DLD1 (cell line): ENCODE data around the gene CEP85.
"Not testable (repeated sequence)": the region's sequence is repeated elsewhere in the genome, so short reads cannot be mapped to it uniquely, and the experiment has no call there.

ENCODE experiments used
- in situ Hi-C: cut with HindIII; loops from 2 replicates; pipeline ENCODE4 v1.10.0; 2017; ENCODE audit warnings: low sequenced_read_pairs

CEP85 gene

GRCh38 chr1:26289158-26290059 is 55.4 kb downstream of the CEP85 start:
- in situ Hi-C loops, result no loop called here

DNA sequence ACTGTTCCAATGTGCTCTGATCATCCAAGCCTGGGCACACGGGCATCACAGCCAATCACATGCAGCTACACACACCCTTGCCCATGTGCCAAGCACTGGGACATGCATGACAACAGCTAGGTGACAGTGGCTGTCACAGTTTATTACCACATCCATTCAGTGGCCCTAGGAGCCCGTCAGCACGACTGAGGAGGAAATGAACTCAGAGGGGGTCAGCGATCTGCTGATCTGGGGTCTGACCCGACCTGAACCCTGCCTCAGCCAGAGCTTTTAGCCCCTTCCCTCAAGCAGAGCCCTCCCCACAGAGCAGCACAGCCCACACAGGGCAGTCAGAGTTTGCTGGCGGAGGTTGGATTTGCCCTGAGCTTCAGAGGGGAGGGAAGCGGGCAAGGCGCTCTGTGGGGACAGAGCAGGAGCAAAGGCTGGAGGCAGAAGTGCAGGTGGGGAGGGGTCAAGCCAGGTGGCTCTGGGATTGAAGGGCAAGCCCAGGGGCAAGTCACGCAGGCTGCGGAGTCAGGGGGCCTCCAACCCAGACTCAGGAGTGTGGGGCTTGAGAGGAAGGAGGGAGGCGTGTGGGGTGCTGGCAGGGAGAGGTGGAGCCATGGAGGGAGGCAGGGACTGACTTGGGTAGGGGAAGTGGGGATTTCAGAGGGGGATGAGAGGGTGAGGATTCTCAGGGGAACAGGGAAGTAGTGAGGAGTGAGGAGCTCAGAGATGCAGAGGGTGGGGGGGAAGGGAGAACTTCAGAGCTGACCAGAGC is 56.3 kb downstream of the CEP85 start:
- in situ Hi-C loops, result no loop called here

GRCh38 chr1:26290882-26291261 is 56.9 kb downstream of the CEP85 start:
- in situ Hi-C loops, result no loop called here

DNA sequence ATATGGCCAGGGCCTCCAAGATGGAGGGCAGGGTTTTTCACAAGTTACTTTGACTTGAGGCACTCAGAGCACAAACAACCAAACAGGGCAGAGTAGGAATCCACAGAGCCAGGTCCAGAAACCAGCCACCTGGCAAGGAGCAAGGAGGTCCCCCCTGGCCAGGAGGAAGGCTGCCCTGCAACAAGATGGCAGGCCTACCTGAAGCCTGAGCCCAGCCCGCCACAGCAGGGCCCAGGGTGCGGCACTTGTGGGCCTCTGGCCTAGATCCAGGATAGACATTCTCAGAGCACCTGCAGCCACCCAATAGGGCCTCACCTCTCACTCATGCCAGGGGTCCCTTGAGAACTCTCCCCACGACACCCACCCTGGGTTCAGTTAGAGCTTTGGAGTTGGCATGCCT is 57.4 kb downstream of the CEP85 start:
- in situ Hi-C loops, result no loop called here

GRCh38 chr1:26291939-26292338 is 57.9 kb downstream of the CEP85 start:
- in situ Hi-C loops, result no loop called here

GRCh38 chr1:26292735-26293134 is 58.7 kb downstream of the CEP85 start:
- in situ Hi-C loops, result not testable (repeated sequence)

DNA sequence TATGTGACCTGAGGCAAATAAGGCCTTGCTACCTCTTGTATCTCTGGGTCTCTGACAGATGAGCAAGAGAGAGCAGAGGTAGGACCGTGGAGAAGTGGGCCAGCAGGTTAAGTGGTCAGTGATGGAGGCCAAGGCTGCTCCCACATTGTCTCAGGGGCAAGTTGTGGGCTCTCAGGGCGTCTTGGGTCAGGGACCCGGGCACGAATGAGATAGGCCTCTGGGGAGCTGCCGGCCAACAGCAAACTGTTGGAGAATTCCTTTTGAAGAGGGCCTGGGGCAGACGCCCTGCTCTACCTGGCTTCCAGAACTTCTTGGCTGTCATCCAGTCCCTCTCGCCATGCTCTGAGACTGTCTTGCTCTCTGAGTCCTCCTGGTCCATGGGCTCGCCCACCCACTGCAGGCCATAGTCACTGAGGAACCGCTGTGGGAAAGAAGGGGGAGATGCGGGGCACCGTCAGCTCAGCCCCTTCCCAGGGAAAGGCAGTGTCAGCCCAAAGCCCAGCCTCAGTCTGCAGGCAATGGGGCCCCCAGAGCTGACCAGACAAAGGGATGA is 60.0 kb downstream of the CEP85 start:
- in situ Hi-C loops, result no loop called here

GRCh38 chr1:26295194-26296138 is 61.5 kb downstream of the CEP85 start:
- in situ Hi-C loops, result no loop called here

GRCh38 chr1:26296340-26297056 is 62.5 kb downstream of the CEP85 start:
- in situ Hi-C loops, result no loop called here

- in situ Hi-C loops, result no loop called here
Observed at GRCh38 chr1:26297057-26297790, 63.2 kb downstream of the CEP85 start.

DNA sequence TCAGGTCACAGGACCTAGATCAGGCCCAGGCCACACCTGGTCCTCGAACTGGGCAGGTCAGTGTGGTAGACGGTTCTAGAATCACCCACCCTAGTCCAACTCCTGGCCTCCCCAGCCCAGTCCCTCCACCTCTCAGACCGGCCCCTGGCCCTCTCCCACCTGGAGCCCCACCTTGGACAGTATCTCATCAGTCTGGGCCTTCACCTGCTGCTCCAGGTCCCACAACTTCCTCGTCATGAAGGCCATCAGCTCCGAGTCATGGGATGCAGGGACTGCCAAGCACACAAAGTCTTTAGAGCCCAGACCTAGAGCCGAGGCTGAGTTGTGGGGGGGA is 63.8 kb downstream of the CEP85 start:
- in situ Hi-C loops, result no loop called here

DNA sequence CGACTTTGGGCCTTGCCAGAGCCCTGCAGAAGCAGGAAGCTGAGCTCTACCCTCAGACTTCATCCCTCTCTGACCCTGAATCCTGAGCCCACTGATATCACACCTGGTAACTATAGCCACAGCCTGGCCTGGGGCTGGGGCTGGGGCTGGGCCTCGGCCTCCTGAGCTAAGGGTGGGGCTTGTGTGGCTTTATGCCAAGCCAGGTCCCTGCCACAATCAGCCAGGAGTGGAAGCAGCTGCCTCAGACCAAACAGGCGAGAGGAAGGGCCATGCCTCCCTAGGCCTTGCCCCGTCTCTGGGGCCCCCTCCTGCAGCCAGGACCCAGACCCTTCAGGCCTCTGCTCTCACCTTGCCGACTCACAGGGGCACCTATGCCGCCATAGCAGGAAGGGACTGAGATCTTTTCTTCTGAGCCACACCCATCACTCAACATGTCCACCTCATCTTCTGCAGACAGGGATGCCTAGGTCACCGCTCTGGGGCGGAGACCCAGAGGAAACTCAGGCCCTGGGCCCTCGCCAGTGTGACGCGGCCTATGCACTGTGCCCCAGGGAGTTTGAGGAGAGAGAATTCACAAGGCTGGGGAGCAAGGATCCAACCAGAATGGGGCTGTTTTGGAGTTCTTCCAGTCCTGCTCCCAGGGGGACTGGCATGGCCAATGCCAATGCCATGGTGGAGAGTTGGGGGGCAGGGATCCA is 66.7 kb downstream of the CEP85 start:
- in situ Hi-C loops, result no loop called here

DNA sequence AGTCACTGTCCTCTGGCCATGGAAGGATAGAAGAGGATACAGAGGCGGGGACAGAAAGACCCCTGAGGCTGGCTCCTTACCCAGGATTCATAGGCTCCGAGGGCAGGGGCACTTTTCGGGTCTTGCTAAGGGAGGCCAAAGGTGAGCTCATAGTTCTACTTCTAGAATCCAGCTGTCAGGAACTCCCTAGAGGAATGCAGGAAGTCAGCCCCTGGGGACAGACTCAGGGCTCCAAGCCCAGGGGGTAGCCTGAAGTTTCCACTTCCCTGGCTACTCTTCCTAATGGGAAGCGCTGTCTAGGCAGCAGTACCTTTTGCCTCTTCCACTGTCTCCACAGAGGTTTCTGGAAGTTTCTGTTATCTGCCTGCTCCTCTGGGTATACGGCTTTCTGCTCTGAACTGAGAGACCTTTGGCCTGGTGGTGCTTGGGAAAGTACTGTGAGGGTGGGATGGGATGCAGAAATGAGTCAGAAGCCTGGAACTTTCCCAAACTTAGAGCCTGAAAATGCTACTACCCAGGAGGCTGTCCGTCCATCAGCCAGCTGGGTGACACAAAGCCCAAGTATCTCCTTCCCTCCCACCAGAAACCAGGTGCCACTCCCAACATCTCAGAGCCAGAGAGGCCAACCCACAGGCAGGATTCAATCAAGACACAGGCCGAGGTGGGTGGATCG is 68.9 kb downstream of the CEP85 start:
- in situ Hi-C loops, result no loop called here

- in situ Hi-C loops, result no loop called here
Observed at GRCh38 chr1:26305667-26306289, 71.8 kb downstream of the CEP85 start.

DNA sequence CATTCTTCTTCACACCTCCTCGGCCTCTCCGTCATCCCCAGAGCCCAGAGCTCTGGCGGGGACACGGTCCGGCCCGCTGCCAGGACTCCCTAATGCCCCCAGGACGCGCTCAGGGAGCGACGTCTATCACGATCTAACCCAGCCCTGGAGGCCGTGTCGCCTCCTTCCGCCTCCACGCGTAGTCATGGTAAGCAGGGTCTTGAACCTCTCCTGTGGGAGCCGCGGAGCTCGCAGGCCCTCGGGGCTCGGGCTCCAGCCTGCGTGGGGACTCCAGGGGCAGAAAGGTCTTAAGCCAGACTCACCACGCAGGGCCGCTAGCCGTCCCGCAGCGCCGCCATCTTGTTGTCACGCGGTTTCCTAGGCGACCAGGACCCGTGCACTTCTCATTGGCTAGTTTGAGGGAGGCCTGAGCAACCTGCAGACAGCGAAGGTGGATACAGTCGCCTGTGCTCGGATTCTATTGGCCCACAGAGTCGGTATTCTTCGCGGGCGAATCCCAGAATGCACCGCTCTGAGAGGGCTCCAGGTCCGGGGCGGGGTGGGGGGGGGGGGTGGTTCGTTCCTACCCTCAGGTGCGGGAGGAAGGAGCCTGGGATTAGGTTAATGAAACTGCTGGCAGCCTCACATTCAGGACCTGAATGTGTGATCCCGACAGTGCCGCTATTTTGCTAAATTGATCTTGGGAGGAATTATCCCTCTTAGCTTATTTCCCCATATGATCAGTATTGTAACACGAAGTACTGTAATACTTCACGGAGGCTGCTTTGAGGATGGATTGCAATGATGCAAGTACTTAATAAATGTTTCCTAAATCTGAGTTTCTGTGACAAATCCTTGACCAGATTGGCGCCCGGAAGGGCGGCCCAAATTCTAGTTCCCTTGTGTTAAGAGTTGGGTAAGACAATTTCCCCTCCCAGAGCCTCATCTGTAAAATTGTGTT is 72.6 kb downstream of the CEP85 start, which contains the start of gene UBXN11:
UBXN11 (minus strand) TSS at position 347 of the 940 bp plus-strand sequence. CDS start 3,753 bp downstream, outside the sequence.
- in situ Hi-C loops, result no loop called here

- in situ Hi-C loops, result no loop called here
Observed at GRCh38 chr1:26307363-26307781, 73.4 kb downstream of the CEP85 start.
